GM12891 (cell line): ENCODE results near the gene COL17A1.

Experiments
- POLR2A ChIP-seq: IDR thresholded peaks from 2 replicates; pipeline ENCODE4 v1.6.1; 2011; ENCODE audit warnings: low read depth, low read length, control low read depth
- POLR2AphosphoS5 ChIP-seq: IDR thresholded peaks from 2 replicates; pipeline ENCODE4 v1.6.1; 2011; ENCODE audit warnings: low read depth, low read length, control low read depth
- POU2F2 ChIP-seq: IDR thresholded peaks from 2 replicates; pipeline ENCODE4 v1.6.1; 2011; ENCODE audit warnings: low read depth, mild to moderate bottlenecking, control low read depth, low read length, moderate library complexity
- SPI1 ChIP-seq: IDR thresholded peaks from 2 replicates; pipeline ENCODE4 v1.6.1; 2011; ENCODE audit warnings: low read depth, low read length, control low read depth
- TAF1 ChIP-seq: IDR thresholded peaks from 2 replicates; pipeline ENCODE4 v1.6.1; 2011; ENCODE audit warnings: low read depth, low read length, control low read depth

- TF ChIP-seq POLR2A (no peak), POLR2AphosphoS5 (no peak), TAF1 (no peak), POU2F2 (no peak), SPI1 (no peak)
These were observed 56.2 kb downstream of the COL17A1 start for GRCh38 chr10:104029521-104029860.
